OCI-LY7 (cell line): ENCODE measurements around the gene TIAL1.
"Not testable (repeated sequence)": the region's sequence is repeated elsewhere in the genome, so short reads cannot be mapped to it uniquely, and the experiment has no call there.

Source experiments
- CTCF ChIP-seq: fragments of 200-600 bp; sonication (generic); conservative IDR thresholded peaks from 2 replicates; pipeline ENCODE4 v1.5.1; 2014; ENCODE audit warnings: mild to moderate bottlenecking, antibody characterized with exemption, low read length, moderate library complexity, mixed read lengths
- EZH2phosphoT487 ChIP-seq: fragments of 200-600 bp; sonication (generic); IDR thresholded peaks from 2 replicates; pipeline ENCODE4 v1.6.1; 2018; ENCODE audit warnings: low read depth, borderline replicate concordance, mild to moderate bottlenecking, mixed run types, antibody characterized with exemption, low read length, moderate library complexity, mixed read lengths

- not testable (repeated sequence) for TF ChIP-seq CTCF, EZH2phosphoT487
Measured at GRCh38 chr10:119532251-119532650, 64.5 kb downstream of the TIAL1 start.
